Measurements from ENCODE around the gene CKMT2. TPM values are rescaled to one million over a fixed set of nuclear protein-coding genes. Genes with fewer than 3 reads are reported as not detected.

CKMT2 gene
- total and polyA plus RNA-seq, 2 donors (not counting 3 experiments of a cell fraction or from before 2014, with no cell fraction given), result not detected

GRCh38 chr5:81226949-81227348, 6.2 kb upstream of the CKMT2 start:
- dilution Hi-C loops (cut with MboI; ENCODE audit: extremely low pct_ligation_motif_present, low sequenced_read_pairs) (no loop called here), intact Hi-C loops (cut with micrococcal nuclease) (no loop called here)
- no peaks in the 10 kb centered on the region for H3K79me2 ChIP-seq (ENCODE audit: control insufficient read depth, insufficient read depth, low read length)
- no peaks in the 10 kb centered on the region for H3K9me1 ChIP-seq (replicated peaks; ENCODE audit: control insufficient read depth, extremely low read depth, insufficient read depth, low read length)
- no peak overlapping the region for H3K27ac ChIP-seq (ENCODE audit: insufficient read depth, low read depth, low read length)
- no peak overlapping the region for H2AFZ ChIP-seq (ENCODE audit: low read depth, low read length)
- H3K36me3 ChIP-seq (ENCODE audit: control insufficient read depth in 2 of 2, extremely low read depth in 1 of 2, insufficient read depth in 2 of 2, low read length in 2 of 2), result no peaks in the 10 kb centered on the region
- FAIRE-seq (no peak), DNase-seq (ENCODE audit: low read depth, low spot score) (no peak)
- H3K9ac ChIP-seq (replicated peaks; ENCODE audit: extremely low read depth, insufficient read depth, low read length), result no peak overlapping the region
- no peaks in the 10 kb centered on the region for H3K4me1 ChIP-seq (ENCODE audit: control insufficient read depth, extremely low read depth, insufficient read depth, low read length)
- H3K4me2 ChIP-seq (ENCODE audit: insufficient read depth, low read length), result no peak overlapping the region
- TF ChIP-seq GATA2 (IDR thresholded peaks at IDR 0.05; ENCODE audit: insufficient read depth, insufficient read length, low read depth, low read length) (no peak), EZH2 (IDR thresholded peaks at IDR 0.05; ENCODE audit: borderline replicate concordance, low read depth, low read length, severe bottlenecking) (no peak), POLR2AphosphoS5 (IDR thresholded peaks at IDR 0.05; ENCODE audit: insufficient read depth, low read depth, low read length) (no peak), POLR2A (IDR thresholded peaks at IDR 0.05; ENCODE audit: low read depth, low read length) (no peak), MYC (IDR thresholded peaks at IDR 0.05; ENCODE audit: low read depth, low read length) (no peak), MAX (IDR thresholded peaks at IDR 0.05; ENCODE audit: insufficient read depth, insufficient read length) (no peak), CTCF (IDR thresholded peaks at IDR 0.05; ENCODE audit: extremely low read depth in 1 of 2, insufficient read depth in 1 of 2, low read depth in 1 of 2, low read length in 2 of 2) (no peak), FOS (IDR thresholded peaks at IDR 0.05; ENCODE audit: borderline replicate concordance, insufficient read depth, low read length) (no peak), JUN (IDR thresholded peaks at IDR 0.05; ENCODE audit: borderline replicate concordance, insufficient read depth, insufficient read length, low read depth) (no peak)
- no TSS peak for BruUV-seq (replicated peaks)
- no peak overlapping the region for H3K4me3 ChIP-seq (replicated peaks in 1 of 3; ENCODE audit: insufficient read depth in 1 of 3, low read depth in 1 of 3, low read length in 3 of 3)
- no peaks in the 10 kb centered on the region for H3K9me3 ChIP-seq (replicated peaks; ENCODE audit: control insufficient read depth, insufficient read depth, low read length)
- H4K20me1 ChIP-seq (replicated peaks; ENCODE audit: control insufficient read depth, extremely low read depth, insufficient read depth, low read length), result no peaks in the 10 kb centered on the region
- ChIA-PET CTCF (interaction anchor here (0.8 kb wide), 1 partner anchor 11 kb away, joined by 3 read pairs; no protein-coding TSS in a partner anchor), POLR2A (no interaction called here)
- peaks cover 0 to 3% of the 10 kb centered on the region in 2 experiments for H3K27me3 ChIP-seq (ENCODE audit: control insufficient read depth in 2 of 2, insufficient read depth in 2 of 2, low read length in 2 of 2)
